HG03439 (cell line): ENCODE measurements around the gene SNRPD2.
"Not testable (repeated sequence)": the region's sequence is repeated elsewhere in the genome, so short reads cannot be mapped to it uniquely, and the experiment has no call there.

Experiments used
- ATAC-seq: cut with Tn5 transposase; IDR thresholded peaks from one replicate; pipeline ENCODE4 v1.9.1; 2021; ENCODE audit warnings: mild to moderate bottlenecking, moderate library complexity; ENCODE audit not compliant: unreplicated experiment

Gene SNRPD2

GRCh38 chr19:45691516-45692186, at the start of gene SNRPD2:
Gene SNRPD2, minus strand, starts transcription at chr19:45691953. Its CDS starts 65 bp downstream, at chr19:45691888.
- peak; percentile 53 for ATAC-seq

DNA sequence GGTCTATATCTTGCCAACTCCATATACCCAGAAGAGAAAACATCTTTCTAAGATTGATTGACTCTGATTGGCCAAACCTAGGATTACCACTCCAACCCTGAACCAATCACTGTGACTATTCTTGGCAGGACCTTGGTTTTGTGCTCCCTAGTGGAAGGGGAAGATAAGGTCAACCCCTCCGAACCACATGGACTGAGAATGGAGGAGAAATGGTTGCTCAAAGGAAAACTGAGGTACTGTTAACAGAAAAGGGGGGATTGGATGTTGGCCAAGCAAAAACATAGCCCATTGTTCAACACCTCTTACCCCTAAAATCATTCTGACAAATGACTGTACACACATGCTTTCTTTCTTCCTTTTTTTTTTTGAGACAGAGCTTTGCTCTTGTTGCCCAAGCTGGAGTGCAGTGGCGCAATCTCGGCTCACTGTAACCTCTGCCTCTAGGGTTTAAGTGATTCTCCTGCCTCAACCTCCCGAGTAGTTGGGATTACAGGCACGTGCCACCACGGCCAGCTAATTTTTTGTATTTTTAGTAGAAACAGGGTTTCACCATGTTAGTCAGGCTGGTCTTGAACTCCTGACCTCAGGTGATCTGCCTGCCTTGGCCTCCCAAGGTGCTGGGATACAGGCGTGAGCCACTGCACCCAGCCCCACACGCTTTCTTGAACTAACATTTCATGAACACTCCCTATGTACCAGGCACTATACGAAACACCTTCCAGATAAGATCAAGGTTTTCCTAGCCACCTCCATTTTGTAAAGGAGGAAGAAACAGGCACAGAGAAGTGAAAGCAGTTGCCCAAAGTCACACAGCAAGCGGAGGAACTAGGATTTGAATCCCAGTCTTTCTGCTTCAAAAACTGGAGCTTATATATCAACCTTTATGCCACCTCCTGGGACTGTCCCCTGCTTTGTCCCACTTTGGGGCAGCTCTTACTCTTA, 48.0 kb upstream of the SNRPD2 start:
- ATAC-seq, result no peak

DNA sequence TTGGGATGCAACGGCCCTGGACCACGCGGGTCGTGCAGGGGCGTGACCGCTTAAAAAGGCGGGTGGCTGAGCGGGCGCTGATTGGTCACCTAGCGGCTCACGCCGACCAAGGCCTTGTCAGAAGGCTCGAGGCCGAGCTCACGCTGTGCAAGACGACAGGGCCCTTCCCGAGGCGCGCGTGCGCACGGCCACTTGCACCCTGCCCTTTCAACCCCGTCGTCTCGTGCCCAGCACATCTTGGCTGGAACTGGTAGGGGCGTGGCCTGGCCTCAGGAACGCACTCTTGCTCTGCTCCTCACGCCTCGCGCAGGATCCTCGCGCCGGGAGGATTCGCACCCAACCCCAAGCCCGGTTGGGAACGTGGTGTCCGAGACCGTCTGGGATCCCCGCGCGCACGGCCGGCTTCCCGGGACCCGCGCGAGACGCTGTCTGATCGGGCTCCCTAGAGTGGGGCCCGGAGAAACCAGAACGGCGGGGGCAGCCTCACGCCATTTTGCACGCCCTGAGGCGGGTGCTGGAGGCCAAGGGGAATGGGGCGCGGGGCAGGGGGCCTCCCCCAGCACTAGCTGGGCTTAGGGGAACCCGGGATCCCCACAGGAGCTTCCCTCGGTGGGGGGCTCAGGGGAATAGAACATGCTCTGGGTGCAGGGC, 41.5 kb upstream of the SNRPD2 start, which contains the start of gene MEIOSIN:
TSS of gene MEIOSIN (plus strand) at position 280 of the 651 bp plus-strand sequence. CDS start 1,938 bp downstream, outside the sequence.
- ATAC-seq, result no peak

- peak; percentile 89 for ATAC-seq
These were observed 38.9 kb upstream of the SNRPD2 start, which contains the start of gene FBXO46 for GRCh38 chr19:45730368-45731288. Gene FBXO46, minus strand, starts transcription at chr19:45730896. Its CDS starts 17,401 bp downstream, at chr19:45713495.

DNA sequence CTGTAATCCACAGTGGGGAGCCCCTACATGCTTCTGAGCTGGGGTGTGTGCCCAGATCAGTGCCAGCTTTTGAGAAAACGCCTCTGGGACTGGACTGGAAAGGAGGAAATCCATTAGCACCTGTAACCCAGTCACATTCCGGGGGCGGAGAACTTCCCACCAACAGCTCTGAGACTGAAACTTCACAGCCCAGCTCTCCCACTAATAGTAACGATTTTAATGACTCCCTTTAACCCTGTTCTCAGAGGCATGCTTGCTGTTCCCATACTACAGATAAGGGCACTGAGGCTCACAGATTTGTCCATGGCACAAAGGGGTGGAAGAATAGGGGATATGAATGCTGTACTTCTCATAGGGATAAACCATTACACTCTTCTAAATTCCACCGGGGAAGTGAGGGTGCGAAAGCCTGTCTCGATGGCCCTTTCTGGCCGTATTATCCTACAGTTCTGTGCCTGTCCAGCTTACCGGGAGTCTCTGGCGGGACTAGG, 38.1 kb upstream of the SNRPD2 start:
- no peak for ATAC-seq

DNA sequence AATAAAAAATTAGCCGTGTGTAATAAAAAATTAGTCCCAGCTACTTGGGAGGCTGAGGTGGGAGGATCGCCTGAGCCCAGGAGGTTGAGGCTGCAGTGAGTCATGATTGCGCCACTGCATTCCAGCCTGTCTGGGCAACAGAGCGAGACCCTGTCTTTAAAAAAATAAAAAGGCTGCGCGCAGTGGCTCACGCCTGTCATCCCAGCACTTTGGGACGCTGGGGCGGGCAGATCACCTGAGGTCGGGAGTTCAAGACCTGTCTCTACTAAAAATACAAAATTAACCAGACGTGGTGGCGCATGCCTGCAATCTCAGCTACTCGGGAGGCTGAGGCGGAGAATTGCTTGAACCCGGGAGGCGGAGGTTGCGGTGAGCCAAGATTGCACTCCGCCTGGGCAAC, 36.9 kb upstream of the SNRPD2 start:
- not testable (repeated sequence) for ATAC-seq

DNA sequence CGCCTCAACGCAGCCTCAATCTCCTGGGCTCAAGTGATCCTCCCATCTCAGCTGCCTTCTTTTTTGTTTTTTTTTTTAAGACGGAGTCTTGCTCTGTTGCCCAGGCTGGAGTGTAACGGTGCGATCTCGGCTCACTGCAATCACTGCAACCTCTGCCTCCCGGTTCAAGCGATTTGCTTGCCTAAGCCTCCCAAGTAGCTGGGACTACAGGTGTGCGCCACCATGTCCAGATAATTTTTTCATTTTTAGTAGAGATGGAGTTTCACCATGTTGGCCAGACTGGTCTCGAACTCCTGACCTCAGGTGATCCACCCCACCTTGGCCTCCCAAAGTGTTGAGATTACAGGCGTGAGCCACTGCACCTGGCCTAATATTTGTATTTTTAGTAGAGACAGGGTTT, 28.3 kb upstream of the SNRPD2 start:
- ATAC-seq, result not testable (repeated sequence)

GRCh38 chr19:45717983-45718650, 26.4 kb upstream of the SNRPD2 start:
- ATAC-seq, result no peak

GRCh38 chr19:45717131-45717982, 25.6 kb upstream of the SNRPD2 start:
- peak; percentile 90 for ATAC-seq

- ATAC-seq, result no peak
These were observed 24.8 kb upstream of the SNRPD2 start for GRCh38 chr19:45716359-45717130.

GRCh38 chr19:45715139-45715538, 23.4 kb upstream of the SNRPD2 start:
- no peak for ATAC-seq

GRCh38 chr19:45713141-45713540, 21.4 kb upstream of the SNRPD2 start:
- no peak for ATAC-seq

DNA sequence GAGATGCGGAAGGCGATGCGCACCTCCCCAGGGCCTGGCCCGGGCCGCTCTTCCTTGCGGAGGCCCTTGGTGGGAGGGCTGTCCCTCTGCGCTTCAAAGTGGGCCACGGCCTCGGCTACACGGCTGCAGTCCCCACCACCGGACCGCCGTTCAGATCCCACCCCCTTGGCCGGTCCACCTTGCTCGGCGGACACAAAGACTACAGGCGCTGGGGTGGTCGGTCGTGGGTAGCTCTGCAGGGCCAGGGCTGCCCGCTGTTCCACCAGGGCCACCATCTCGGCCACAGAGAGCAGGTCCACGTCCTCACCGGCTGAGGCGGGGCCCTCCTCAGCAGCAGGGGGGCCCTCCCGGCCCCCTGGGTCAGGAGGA, 20.9 kb upstream of the SNRPD2 start:
- no peak for ATAC-seq

- ATAC-seq, result no peak
These were observed 20.3 kb upstream of the SNRPD2 start for GRCh38 chr19:45711851-45712698.

- no peak for ATAC-seq
These were observed 18.8 kb upstream of the SNRPD2 start for GRCh38 chr19:45710356-45711130.
